HEK293T (cell line): ENCODE data around the gene ALPL.
A peak's percentile ranks its signal among the peaks of the same experiment; 100 is the strongest.

Experiments
- CTCF ChIA-PET: fragments of 350-600 bp; formaldehyde crosslinking; extraction: SDS; loops from one replicate; lab custom pipeline; 2021; ENCODE audit warnings: antibody characterized with exemption, inconsistent platforms; lab: Yijun Ruan, JAX
- POLR2A ChIA-PET: fragments of 350-600 bp; formaldehyde crosslinking; extraction: SDS; loops from one replicate; lab custom pipeline; 2020; ENCODE audit warnings: antibody characterized with exemption, inconsistent platforms; lab: Yijun Ruan, JAX
- DNase-seq: peaks from one replicate; pipeline ENCODE4 v3.0.0; 2012; ENCODE audit warnings: mixed read lengths; ENCODE audit errors: extremely low spot score
- ARNT ChIP-seq: fragments of 450-650 bp; IDR thresholded peaks from 2 replicates; pipeline ENCODE4 v1.6.1; 2017; ENCODE audit warnings: mild to moderate bottlenecking
- BHLHE40 ChIP-seq: fragments of 450-650 bp; IDR thresholded peaks from 2 replicates; pipeline ENCODE4 v1.6.1; 2016; ENCODE audit warnings: mild to moderate bottlenecking, moderate library complexity, borderline replicate concordance
- CTBP1 ChIP-seq: fragments of 450-650 bp; IDR thresholded peaks from 2 replicates; pipeline ENCODE4 v1.6.1; 2016; ENCODE audit warnings: borderline replicate concordance
- ELF4 ChIP-seq: fragments of 450-650 bp; IDR thresholded peaks from 2 replicates; pipeline ENCODE4 v1.6.1; 2017; ENCODE audit warnings: antibody characterized with exemption
- FOXA1 ChIP-seq: fragments of 450-650 bp; IDR thresholded peaks from 2 replicates; pipeline ENCODE4 v1.6.1; 2016; ENCODE audit warnings: mild to moderate bottlenecking
- FOXK2 ChIP-seq: fragments of 450-650 bp; IDR thresholded peaks from 2 replicates; pipeline ENCODE4 v1.6.1; 2016; ENCODE audit warnings: mild to moderate bottlenecking
- FOXM1 ChIP-seq: fragments of 450-650 bp; IDR thresholded peaks from 2 replicates; pipeline ENCODE4 v1.6.1; 2017; ENCODE audit warnings: mild to moderate bottlenecking, borderline replicate concordance
- HDGF ChIP-seq: fragments of 450-650 bp; IDR thresholded peaks from 2 replicates; pipeline ENCODE4 v1.6.1; 2017; ENCODE audit warnings: antibody characterized with exemption, borderline replicate concordance
- L3MBTL2 ChIP-seq: fragments of 450-650 bp; conservative IDR thresholded peaks from 2 replicates; pipeline ENCODE4 v1.6.1; 2016; ENCODE audit warnings: mild to moderate bottlenecking
- LEF1 ChIP-seq: fragments of 450-650 bp; IDR thresholded peaks from 2 replicates; pipeline ENCODE4 v1.6.1; 2017; ENCODE audit warnings: mild to moderate bottlenecking, borderline replicate concordance
- NFRKB ChIP-seq: fragments of 450-650 bp; IDR thresholded peaks from 2 replicates; pipeline ENCODE4 v1.6.1; 2016; ENCODE audit warnings: mild to moderate bottlenecking, moderate library complexity
- SP1 ChIP-seq: fragments of 450-650 bp; IDR thresholded peaks from 2 replicates; pipeline ENCODE4 v1.6.1; 2017
- SUZ12 ChIP-seq: fragments of 450-650 bp; IDR thresholded peaks from 2 replicates; pipeline ENCODE4 v1.6.1; 2016; ENCODE audit warnings: mild to moderate bottlenecking
- TARDBP ChIP-seq: fragments of 450-650 bp; IDR thresholded peaks from 2 replicates; pipeline ENCODE4 v1.6.1; 2016
- ZNF384 ChIP-seq: fragments of 450-650 bp; IDR thresholded peaks from 2 replicates; pipeline ENCODE4 v1.6.1; 2016
- TF ChIP-seq, protein P1 (sequence below): fragments of 450-650 bp; IDR thresholded peaks from 2 replicates; pipeline ENCODE4 v1.6.1; 2016

Gene ALPL

GRCh38 chr1:21603177-21604138 is 94.2 kb downstream of the ALPL start:
- ChIA-PET POLR2A (no interaction called here), CTCF (no interaction called here)
- no peak for DNase-seq
- TF ChIP-seq, protein P1, sequence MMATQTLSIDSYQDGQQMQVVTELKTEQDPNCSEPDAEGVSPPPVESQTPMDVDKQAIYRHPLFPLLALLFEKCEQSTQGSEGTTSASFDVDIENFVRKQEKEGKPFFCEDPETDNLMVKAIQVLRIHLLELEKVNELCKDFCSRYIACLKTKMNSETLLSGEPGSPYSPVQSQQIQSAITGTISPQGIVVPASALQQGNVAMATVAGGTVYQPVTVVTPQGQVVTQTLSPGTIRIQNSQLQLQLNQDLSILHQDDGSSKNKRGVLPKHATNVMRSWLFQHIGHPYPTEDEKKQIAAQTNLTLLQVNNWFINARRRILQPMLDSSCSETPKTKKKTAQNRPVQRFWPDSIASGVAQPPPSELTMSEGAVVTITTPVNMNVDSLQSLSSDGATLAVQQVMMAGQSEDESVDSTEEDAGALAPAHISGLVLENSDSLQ, result no peak
- TF ChIP-seq FOXK2 (no peak), LEF1 (no peak), NFRKB (no peak), FOXA1 (no peak)

DNA sequence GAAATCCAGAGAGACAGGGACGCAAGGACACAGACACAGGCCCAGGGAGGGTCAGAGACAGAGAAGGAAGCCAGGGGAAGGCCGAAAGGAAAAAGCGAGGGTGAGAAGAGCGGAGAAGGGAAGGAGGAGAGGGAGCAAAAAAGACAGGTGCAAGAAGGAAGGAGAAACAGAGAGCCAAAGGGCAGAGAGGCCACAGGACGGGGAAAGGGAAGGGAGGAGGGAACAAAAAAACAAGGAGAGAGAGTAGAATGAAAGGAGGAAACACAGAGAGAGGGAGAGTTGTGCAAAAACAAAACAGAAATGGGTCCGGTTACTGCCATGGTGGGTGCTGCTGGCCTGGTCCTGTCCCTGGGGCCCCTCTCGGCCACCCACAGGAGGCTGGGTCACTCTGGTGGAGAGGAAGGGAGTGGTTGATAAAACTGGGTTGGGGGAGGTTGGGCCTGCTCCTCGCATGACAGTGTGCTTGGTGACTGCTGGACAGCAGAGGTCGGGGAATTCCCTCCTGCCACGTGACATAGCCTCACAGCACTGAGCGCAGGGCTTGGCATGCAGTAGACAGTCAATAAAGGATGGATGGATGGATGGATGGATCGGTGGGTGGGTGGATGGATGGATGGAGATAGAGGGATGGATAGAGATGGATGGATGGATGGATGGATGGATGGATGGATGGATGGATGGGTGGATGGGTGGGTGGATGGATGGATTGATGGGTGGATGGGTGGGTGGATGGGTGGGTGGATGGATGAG is 95.2 kb downstream of the ALPL start:
- DNase-seq, result no peak
- TF ChIP-seq SUZ12 (no peak), ZNF384 (no peak)
- ChIA-PET CTCF (no interaction called here), POLR2A (no interaction called here)

- no peak for TF ChIP-seq ZNF384
- no peak for TF ChIP-seq FOXM1
- TF ChIP-seq HDGF, result no peak
- no peak for TF ChIP-seq L3MBTL2
- TF ChIP-seq TARDBP, result no peak
- CTCF ChIA-PET, result no interaction called here
- POLR2A ChIA-PET, result no interaction called here
- DNase-seq, result no peak
Measured at GRCh38 chr1:21605012-21605715, 95.9 kb downstream of the ALPL start.

GRCh38 chr1:21605964-21606705 is 96.9 kb downstream of the ALPL start:
- POLR2A ChIA-PET, result no interaction called here
- CTCF ChIA-PET, result interaction anchor here (0.6 kb wide), 1 partner anchor 66 kb away, joined by 4 read pairs; no protein-coding TSS in a partner anchor
- no peak for TF ChIP-seq LEF1
- no peak for TF ChIP-seq ZNF384
- no peak for TF ChIP-seq FOXA1
- DNase-seq, result no peak

DNA sequence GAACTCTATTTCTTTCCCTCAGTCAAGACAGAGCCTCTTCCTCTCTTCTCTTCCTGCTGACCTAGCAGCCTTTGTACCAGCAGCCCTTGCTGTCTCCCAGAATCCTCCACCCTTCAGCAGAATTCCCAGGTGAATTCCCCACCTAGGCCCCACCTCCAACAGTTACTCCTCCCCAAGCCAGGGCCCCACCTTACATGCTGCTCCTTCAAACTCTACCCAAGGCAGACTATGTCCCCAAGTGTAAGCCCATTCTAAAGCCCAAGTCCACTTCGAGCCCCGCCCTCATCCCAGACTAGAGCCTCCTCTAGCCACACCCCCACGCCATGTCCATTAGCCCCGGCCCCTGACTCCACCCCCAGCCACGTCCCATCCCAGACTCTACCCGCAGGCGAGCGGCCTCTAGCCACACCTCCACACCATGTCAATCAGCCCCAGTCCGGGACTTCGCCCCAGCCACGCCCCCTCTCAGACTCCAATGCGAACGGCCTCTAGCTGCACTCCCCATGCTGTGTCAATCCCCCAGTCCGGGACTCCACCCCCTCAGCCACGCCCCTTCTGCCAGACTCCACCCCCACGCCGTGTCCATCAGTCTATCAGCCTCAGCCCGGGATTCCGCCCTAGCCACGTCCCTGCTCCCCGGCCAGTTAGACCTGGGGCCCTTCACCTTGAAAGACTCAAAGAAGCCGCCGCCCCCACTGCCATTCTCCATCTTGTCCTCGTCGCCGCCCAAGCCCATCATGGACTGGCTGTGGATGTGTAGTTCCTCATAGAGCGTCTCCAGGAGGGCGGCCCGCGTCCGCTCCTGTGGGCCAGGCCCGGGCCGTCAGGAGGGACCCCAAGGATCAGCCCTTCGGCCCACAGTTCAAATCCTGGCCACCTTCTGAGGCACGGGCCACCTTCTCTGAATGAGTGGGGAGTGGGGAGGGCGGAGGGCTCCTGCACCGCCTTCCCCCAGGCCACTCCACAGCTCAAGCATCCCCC is 98.6 kb downstream of the ALPL start:
- ChIA-PET CTCF (interaction anchor here (0.6 kb wide), 1 partner anchor 51 kb away, joined by 4 read pairs; no protein-coding TSS in a partner anchor), POLR2A (interaction anchor here (0.5 to 2.2 kb wide), 2 partner anchors 15 to 72 kb away, joined by 3 to 6 read pairs; no protein-coding TSS in a partner anchor)
- peak; percentile 100 for DNase-seq
- no peak for TF ChIP-seq ZNF384
- TF ChIP-seq, protein P1, result peak; percentile 99

DNA sequence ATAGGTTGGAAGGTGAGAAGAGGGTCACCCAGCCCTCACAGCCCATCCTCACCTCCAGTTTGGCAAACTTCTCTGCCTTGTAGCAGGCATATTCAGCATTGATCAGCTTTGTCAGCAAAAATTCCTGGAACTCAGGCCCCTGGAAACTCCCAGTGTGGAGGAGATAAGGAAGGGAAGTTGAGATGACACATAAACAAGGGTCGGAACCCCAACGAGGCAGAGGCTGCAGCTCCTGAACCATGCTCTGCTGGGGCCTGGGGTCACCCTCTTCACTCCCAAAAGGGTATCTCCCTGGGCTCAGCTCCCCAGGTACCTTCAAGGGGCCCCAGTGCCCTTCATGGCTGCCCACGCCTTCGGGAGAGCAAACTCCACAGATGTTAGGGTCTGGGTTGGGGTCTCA is 99.6 kb downstream of the ALPL start:
- TF ChIP-seq NFRKB, result no peak
- no peak for TF ChIP-seq ARNT
- TF ChIP-seq CTBP1, result no peak
- TF ChIP-seq, protein P1, result no peak
- no peak for TF ChIP-seq LEF1
- TF ChIP-seq SP1, result no peak
- no peak for TF ChIP-seq TARDBP
- TF ChIP-seq FOXK2, result no peak
- TF ChIP-seq L3MBTL2, result no peak
- TF ChIP-seq FOXA1, result no peak
- no peak for TF ChIP-seq ELF4
- TF ChIP-seq FOXM1, result no peak
- no peak for TF ChIP-seq BHLHE40
- no peak for TF ChIP-seq HDGF
- no peak for TF ChIP-seq SUZ12
- TF ChIP-seq ZNF384, result no peak
- ChIA-PET POLR2A (interaction anchor here (1.0 to 2.2 kb wide), 2 partner anchors 12 to 14 kb away, joined by 3 to 6 read pairs; no protein-coding TSS in a partner anchor), CTCF (no interaction called here)
- no peak for DNase-seq
